Large intestine (tissue), 3 donors: Measurements from ENCODE around the gene CCNL2. TPM values are rescaled to one million over a fixed set of nuclear protein-coding genes. Genes with fewer than 3 reads are reported as not detected.

Source experiments
- DNase-seq, 2 donors: peaks; one replicate each; pipeline versions ENCODE4 v3.0.0 to v3.0.0-alpha.2; 2013
- H3K27ac ChIP-seq: one replicate; pipeline ENCODE4 v1.5.1; 2013; ENCODE audit warnings: low read length
- H3K27me3 ChIP-seq: 2 replicates; pipeline ENCODE4 v1.6.1; 2013; ENCODE audit warnings: low read length; ENCODE audit not compliant: control insufficient read depth, insufficient read depth
- H3K36me3 ChIP-seq: 2 replicates; pipeline ENCODE4 v1.6.1; 2013; ENCODE audit warnings: low read length; ENCODE audit not compliant: control insufficient read depth, insufficient read depth
- H3K4me1 ChIP-seq: one replicate; pipeline ENCODE4 v1.6.1; 2013; ENCODE audit warnings: low read length; ENCODE audit not compliant: control insufficient read depth, insufficient read depth
- H3K4me3 ChIP-seq: one replicate; pipeline ENCODE4 v1.5.1; 2013; ENCODE audit warnings: low read length
- H3K9me3 ChIP-seq: one replicate; pipeline ENCODE4 v1.6.1; 2013; ENCODE audit warnings: mild to moderate bottlenecking, low read depth, low read length, moderate library complexity; ENCODE audit not compliant: control insufficient read depth
- WGBS: methylation state at CpG from one replicate; pipeline ENCODE4 v1.1.5; 2013; ENCODE audit warnings: low lambda C conversion rate; ENCODE audit not compliant: insufficient coverage; 5-methylcytosine and 5-hydroxymethylcytosine counted together
- polyA plus RNA-seq: library from polyadenylated mRNA; unstranded; fragments of 120-200 nt; gene quantifications from one replicate; pipeline ENCODE4 v1.2.1, GENCODE V29; 2013

Gene CCNL2
- polyA plus RNA-seq, 1 donor = 285 TPM

- H3K4me1 ChIP-seq = peaks cover 23% of the 10 kb centered on the region
- H3K27ac ChIP-seq = no peak overlapping the region
- no peaks in the 10 kb centered on the region for H3K27me3 ChIP-seq
- no CpG with 5 or more reads among the region's 17 CpGs for WGBS
- peaks cover 45% of the 10 kb centered on the region for H3K36me3 ChIP-seq
- H3K9me3 ChIP-seq = peaks cover 6% of the 10 kb centered on the region
- H3K4me3 ChIP-seq = no peak overlapping the region
- no peak for DNase-seq
Observed at GRCh38 chr1:1341549-1342021, 57.5 kb downstream of the CCNL2 start.

GRCh38 chr1:1340791-1341548 lies 58.2 kb downstream of the CCNL2 start:
- Histone ChIP-seq H3K4me1 (peaks cover 17% of the 10 kb centered on the region), H3K27me3 (no peaks in the 10 kb centered on the region), H3K27ac (no peak overlapping the region), H3K36me3 (peaks cover 45% of the 10 kb centered on the region), H3K4me3 (no peak overlapping the region), H3K9me3 (peaks cover 7% of the 10 kb centered on the region)
- no CpG with 5 or more reads among the region's 36 CpGs for WGBS
- DNase-seq = no peak

GRCh38 chr1:1340185-1340584 lies 59.0 kb downstream of the CCNL2 start:
- H3K4me1 ChIP-seq = peaks cover 9% of the 10 kb centered on the region
- peaks cover 50% of the 10 kb centered on the region for H3K36me3 ChIP-seq
- DNase-seq = no peak
- H3K9me3 ChIP-seq = peaks cover 7% of the 10 kb centered on the region
- 100% methylated on average over 2 of the region's 23 CpGs for WGBS
- H3K27ac ChIP-seq = no peak overlapping the region
- H3K27me3 ChIP-seq = no peaks in the 10 kb centered on the region
- H3K4me3 ChIP-seq = no peak overlapping the region

- H3K27ac ChIP-seq = no peak overlapping the region
- WGBS = no CpG with 5 or more reads among the region's 36 CpGs
- H3K9me3 ChIP-seq = peaks cover 11% of the 10 kb centered on the region
- no peaks in the 10 kb centered on the region for H3K27me3 ChIP-seq
- H3K36me3 ChIP-seq = peaks cover 51% of the 10 kb centered on the region
- DNase-seq = no peak
- H3K4me3 ChIP-seq = no peak overlapping the region
- H3K4me1 ChIP-seq = no peaks in the 10 kb centered on the region
Observed at GRCh38 chr1:1338278-1338677, 60.9 kb downstream of the CCNL2 start.

GRCh38 chr1:1337793-1338147 lies 61.4 kb downstream of the CCNL2 start:
- WGBS = no CpG with 5 or more reads among the region's 18 CpGs
- H3K36me3 ChIP-seq = peaks cover 51% of the 10 kb centered on the region
- DNase-seq = no peak

GRCh38 chr1:1336931-1337792 lies 62.0 kb downstream of the CCNL2 start:
- H3K36me3 ChIP-seq = peaks cover 49% of the 10 kb centered on the region

More at GRCh38 chr1:1337793-1338147, 61.4 kb downstream of the CCNL2 start:
- Histone ChIP-seq H3K27ac (no peak overlapping the region), H3K4me1 (no peaks in the 10 kb centered on the region), H3K9me3 (peaks cover 11% of the 10 kb centered on the region), H3K27me3 (no peaks in the 10 kb centered on the region), H3K4me3 (no peak overlapping the region)

GRCh38 chr1:1336446-1336845 lies 62.7 kb downstream of the CCNL2 start:
- peaks cover 44% of the 10 kb centered on the region for H3K36me3 ChIP-seq
- H3K4me1 ChIP-seq = no peaks in the 10 kb centered on the region
- no peak for DNase-seq
- H3K9me3 ChIP-seq = peaks cover 11% of the 10 kb centered on the region
- WGBS = no CpG with 5 or more reads among the region's 26 CpGs
- no peak overlapping the region for H3K4me3 ChIP-seq
- no peaks in the 10 kb centered on the region for H3K27me3 ChIP-seq
- no peak overlapping the region for H3K27ac ChIP-seq

More at GRCh38 chr1:1336931-1337792, 62.0 kb downstream of the CCNL2 start:
- no CpG with 5 or more reads among the region's 32 CpGs for WGBS
- no peak for DNase-seq
- no peak overlapping the region for H3K4me3 ChIP-seq
- no peak overlapping the region for H3K27ac ChIP-seq
- no peaks in the 10 kb centered on the region for H3K27me3 ChIP-seq
- no peaks in the 10 kb centered on the region for H3K4me1 ChIP-seq
- peaks cover 11% of the 10 kb centered on the region for H3K9me3 ChIP-seq

GRCh38 chr1:1335792-1336248 lies 63.3 kb downstream of the CCNL2 start:
- Histone ChIP-seq H3K36me3 (peaks cover 38% of the 10 kb centered on the region), H3K4me1 (peaks cover 6% of the 10 kb centered on the region), H3K27me3 (no peaks in the 10 kb centered on the region), H3K9me3 (peaks cover 13% of the 10 kb centered on the region), H3K27ac (no peak overlapping the region), H3K4me3 (no peak overlapping the region)
- no CpG with 5 or more reads among the region's 21 CpGs for WGBS
- no peak for DNase-seq
